IMR-90 (cell line): ENCODE results near the gene CCER1. TPM values are rescaled to one million over a fixed set of nuclear protein-coding genes. Genes with fewer than 3 reads are reported as not detected.

ENCODE experiments used
- ATAC-seq: fragments of 200-7000 bp; cut with Tn5 transposase; 2 replicates; pipeline ENCODE4 v1.9.1; 2020; ENCODE audit warnings: low read depth, mild to moderate bottlenecking, moderate library complexity
- BruUV-seq: library from RNA; stranded (reverse); fragments of 400-500 nt; replicated peaks from 2 replicates; lab custom pipeline; 2021; lab: Mats Ljungman, UMichigan
- CTCF ChIA-PET: fragments of 300-600 bp; formaldehyde crosslinking; extraction: SDS; loops from one replicate; lab custom pipeline; 2021; ENCODE audit warnings: antibody characterized with exemption; lab: Yijun Ruan, JAX
- POLR2A ChIA-PET: fragments of 300-600 bp; sonication (Branson Sonifier 250); formaldehyde crosslinking; loops from one replicate; lab custom pipeline; 2022; ENCODE audit warnings: antibody characterized with exemption; ENCODE audit not compliant: unreplicated experiment; lab: Charles Lee
- DNase-seq: peaks from one replicate; pipeline ENCODE4 v3.0.0; 2013
- H2AFZ ChIP-seq: replicated peaks from 2 replicates; pipeline ENCODE3; 2013; ENCODE audit warnings: low read length, mild to moderate bottlenecking; ENCODE audit not compliant: poor library complexity
- H2AK5ac ChIP-seq: 2 replicates; pipeline ENCODE4 v1.6.1; 2013; ENCODE audit warnings: low read depth, low read length, inconsistent platforms
- H2AK9ac ChIP-seq: replicated peaks from 2 replicates; pipeline ENCODE3; 2013; ENCODE audit warnings: mild to moderate bottlenecking, low read depth, low read length, moderate library complexity; ENCODE audit not compliant: poor library complexity
- H2BK120ac ChIP-seq: 2 replicates; pipeline ENCODE4 v1.6.1; 2013; ENCODE audit warnings: low read depth, low read length, inconsistent platforms
- H2BK15ac ChIP-seq: 3 replicates; pipeline ENCODE4 v1.6.1; 2013; ENCODE audit warnings: low read depth, low read length, inconsistent platforms
- H2BK20ac ChIP-seq: 2 replicates; pipeline ENCODE4 v1.6.1; 2013; ENCODE audit warnings: low read depth, mild to moderate bottlenecking, inconsistent platforms, low read length, moderate library complexity
- H2BK5ac ChIP-seq: 2 replicates; pipeline ENCODE4 v1.6.1; 2013; ENCODE audit warnings: mild to moderate bottlenecking, low read depth, low read length, inconsistent platforms; ENCODE audit not compliant: poor library complexity, severe bottlenecking
- H3K14ac ChIP-seq: replicated peaks from 2 replicates; pipeline ENCODE4 v1.6.1; 2013; ENCODE audit warnings: low read depth, low read length, inconsistent platforms
- H3K18ac ChIP-seq: 2 replicates; pipeline ENCODE4 v1.6.1; 2013; ENCODE audit warnings: low read depth, low read length, control low read depth
- H3K23ac ChIP-seq: 2 replicates; pipeline ENCODE4 v1.6.1; 2013; ENCODE audit warnings: low read depth, low read length, inconsistent platforms
- H3K27ac ChIP-seq: 2 replicates; pipeline ENCODE4 v1.5.1; 2013; ENCODE audit warnings: mild to moderate bottlenecking, control low read depth, low read length; ENCODE audit not compliant: insufficient read depth
- H3K27me3 ChIP-seq: 2 replicates; pipeline ENCODE4 v1.6.1; 2013; ENCODE audit warnings: low read length; ENCODE audit not compliant: control insufficient read depth, insufficient read depth
- H3K36me3 ChIP-seq: 2 replicates; pipeline ENCODE4 v1.6.1; 2013; ENCODE audit warnings: low read length, mixed read lengths; ENCODE audit not compliant: control insufficient read depth, insufficient read depth
- H3K4ac ChIP-seq: 2 replicates; pipeline ENCODE4 v1.6.1; 2013; ENCODE audit warnings: low read depth, low read length, inconsistent platforms
- H3K4me1 ChIP-seq: 2 replicates; pipeline ENCODE4 v1.6.1; 2013; ENCODE audit warnings: low read length, mixed read lengths; ENCODE audit not compliant: control insufficient read depth, insufficient read depth
- H3K4me2 ChIP-seq: 2 replicates; pipeline ENCODE4 v1.6.1; 2013; ENCODE audit warnings: low read depth, mild to moderate bottlenecking, control low read depth, low read length, moderate library complexity
- H3K4me3 ChIP-seq: 2 replicates; pipeline ENCODE4 v1.5.1; 2013; ENCODE audit warnings: low read depth, mild to moderate bottlenecking, control low read depth, low read length, moderate library complexity; ENCODE audit not compliant: insufficient read depth
- H3K56ac ChIP-seq: 2 replicates; pipeline ENCODE4 v1.6.1; 2013; ENCODE audit warnings: low read length, inconsistent platforms; ENCODE audit not compliant: insufficient read depth; ENCODE audit errors: extremely low read depth
- H3K79me1 ChIP-seq, 2 experiments: 2 replicates each; pipeline ENCODE4 v1.6.1; 2013; ENCODE audit warnings: low read length in 2 of 2, inconsistent platforms in 1 of 2, low read depth in 1 of 2
- H3K9ac ChIP-seq: 2 replicates; pipeline ENCODE4 v1.6.1; 2013; ENCODE audit warnings: low read depth, low read length, control low read depth
- H3K9me1 ChIP-seq: 2 replicates; pipeline ENCODE4 v1.6.1; 2013; ENCODE audit warnings: low read length, inconsistent platforms; ENCODE audit not compliant: insufficient read depth
- H3K9me3 ChIP-seq: 2 replicates; pipeline ENCODE4 v1.6.1; 2013; ENCODE audit warnings: low read length; ENCODE audit not compliant: control insufficient read depth, insufficient read depth
- H4K20me1 ChIP-seq: 2 replicates; pipeline ENCODE4 v1.6.1; 2013; ENCODE audit warnings: low read length, inconsistent platforms; ENCODE audit not compliant: insufficient read depth
- H4K5ac ChIP-seq: 2 replicates; pipeline ENCODE4 v1.6.1; 2013; ENCODE audit warnings: mild to moderate bottlenecking, low read depth, low read length, control low read depth
- H4K8ac ChIP-seq, 2 experiments: 2 replicates each; pipeline ENCODE4 v1.6.1; 2013; ENCODE audit warnings: low read depth in 2 of 2, low read length in 2 of 2, control low read depth in 1 of 2, inconsistent platforms in 1 of 2
- H4K91ac ChIP-seq: 2 replicates; pipeline ENCODE4 v1.6.1; 2013; ENCODE audit warnings: low read depth, low read length, inconsistent platforms; ENCODE audit not compliant: insufficient read depth
- BHLHE40 ChIP-seq: fragments of 150-350 bp; IDR thresholded peaks from 2 replicates; pipeline ENCODE4 v1.6.1; 2016; ENCODE audit warnings: mild to moderate bottlenecking, low read depth, low read length
- CHD1 ChIP-seq: IDR thresholded peaks from 2 replicates; pipeline ENCODE4 v1.6.1; 2012; ENCODE audit warnings: low read depth, low read length, improper control_type of control experiment
- CTCF ChIP-seq: conservative IDR thresholded peaks from 2 replicates; pipeline ENCODE4 v1.5.1; 2012; ENCODE audit warnings: mild to moderate bottlenecking, low read depth, low read length, improper control_type of control experiment
- ELK1 ChIP-seq: fragments of 150-350 bp; IDR thresholded peaks from 2 replicates; pipeline ENCODE4 v1.6.1; 2016; ENCODE audit warnings: low read depth, mild to moderate bottlenecking, low read length, moderate library complexity, borderline replicate concordance
- FOS ChIP-seq: fragments of 150-350 bp; IDR thresholded peaks from 2 replicates; pipeline ENCODE4 v1.6.1; 2016; ENCODE audit warnings: low read depth, low read length
- MAFK ChIP-seq: IDR thresholded peaks from 2 replicates; pipeline ENCODE4 v1.6.1; 2012; ENCODE audit warnings: low read depth, low read length, improper control_type of control experiment
- MAZ ChIP-seq: IDR thresholded peaks from 2 replicates; pipeline ENCODE4 v1.6.1; 2012; ENCODE audit warnings: low read depth, mild to moderate bottlenecking, low read length, improper control_type of control experiment, moderate library complexity, borderline replicate concordance
- MXI1 ChIP-seq: IDR thresholded peaks from 2 replicates; pipeline ENCODE4 v1.6.1; 2012; ENCODE audit warnings: low read depth, mild to moderate bottlenecking, low read length, moderate library complexity, borderline replicate concordance
- NFE2L2 ChIP-seq: fragments of 150-350 bp; IDR thresholded peaks from 2 replicates; pipeline ENCODE4 v1.6.1; 2016; ENCODE audit warnings: low read depth, mild to moderate bottlenecking, low read length
- POLR2A ChIP-seq: IDR thresholded peaks from 2 replicates; pipeline ENCODE4 v1.6.1; 2012; ENCODE audit warnings: mild to moderate bottlenecking, low read depth, low read length
- RAD21 ChIP-seq: IDR thresholded peaks from 2 replicates; pipeline ENCODE4 v1.6.1; 2012; ENCODE audit warnings: low read length, improper control_type of control experiment
- RCOR1 ChIP-seq: IDR thresholded peaks from 2 replicates; pipeline ENCODE4 v1.6.1; 2012; ENCODE audit warnings: mild to moderate bottlenecking, low read length, improper control_type of control experiment; ENCODE audit not compliant: insufficient replicate concordance
- RFX5 ChIP-seq: IDR thresholded peaks from 2 replicates; pipeline ENCODE4 v1.8.0; 2012; ENCODE audit warnings: low read depth, mild to moderate bottlenecking, low read length, moderate library complexity
- SMC3 ChIP-seq: fragments of 150-350 bp; IDR thresholded peaks from 2 replicates; pipeline ENCODE4 v1.6.1; 2016; ENCODE audit warnings: low read depth, mild to moderate bottlenecking, antibody characterized with exemption, low read length, moderate library complexity
- dilution Hi-C: fragments of 300-500 bp; cut with HindIII; formaldehyde crosslinking; loops from one replicate; pipeline ENCODE4 v1.14.3; 2018; ENCODE audit warnings: low sequenced_read_pairs; ENCODE audit not compliant: unreplicated experiment
- in situ Hi-C: fragments of 300-500 bp; cut with MboI; formaldehyde crosslinking; loops from 3 replicates; pipeline ENCODE4 v1.14.3; 2019; ENCODE audit warnings: low sequenced_read_pairs, inconsistent platforms, mixed read lengths
- intact Hi-C: fragments of 100-400 bp; cut with micrococcal nuclease; formaldehyde crosslinking; loops from 2 replicates; pipeline ENCODE4 v1.10.0; 2022
- polyA plus RNA-seq, 3 experiments: library from polyadenylated mRNA; depleted of rRNA; stranded (reverse); fragments of >200 nt; gene quantifications; 2 replicates each; pipeline ENCODE4 v1.2.3, GENCODE V29; 2012; ENCODE audit warnings: low replicate concordance in 1 of 3
- total RNA-seq: library from RNA; depleted of rRNA; stranded (reverse); fragments of >200 nt; gene quantifications from 2 replicates; pipeline ENCODE4 v1.2.3, GENCODE V29; 2012
- TF ChIP-seq, protein P1 (sequence below): fragments of 150-350 bp; IDR thresholded peaks from 2 replicates; pipeline ENCODE4 v1.6.1; 2017; ENCODE audit warnings: mild to moderate bottlenecking, antibody characterized with exemption, low read length, low read depth

CCER1 gene
- total and polyA plus RNA-seq, 2 of the 4 experiments (the other 2 are of a cell fraction) = not detected

GRCh38 chr12:91003737-91004136 lies 48.8 kb upstream of the CCER1 start:
- H3K4me1 ChIP-seq = 0 out of 2 replicates have a peak, but pooled peaks cover 2% of the 10 kb centered on the region
- no peak overlapping the region for H3K4me2 ChIP-seq
- H3K18ac ChIP-seq = no peak overlapping the region
- no peak overlapping the region for H3K23ac ChIP-seq
- H4K8ac ChIP-seq = no peak overlapping the region
- H3K9ac ChIP-seq = no peak overlapping the region
- no TSS peak for BruUV-seq
- H3K36me3 ChIP-seq = no peaks in the 10 kb centered on the region
- intact Hi-C loops = no loop called here
- ChIA-PET POLR2A (no interaction called here), CTCF (no interaction called here)
- H3K9me1 ChIP-seq = no peaks in the 10 kb centered on the region
- no peak overlapping the region for H2BK15ac ChIP-seq
- in situ Hi-C loops = no loop called here
- no peak overlapping the region for H2AFZ ChIP-seq
- H3K27me3 ChIP-seq = no peaks in the 10 kb centered on the region
- no peaks in the 10 kb centered on the region for H3K9me3 ChIP-seq
- dilution Hi-C loops = no loop called here
- H2BK20ac ChIP-seq = no peak overlapping the region
- TF ChIP-seq FOS = no peak
- no peak for TF ChIP-seq RAD21
- no peak for TF ChIP-seq SMC3
- TF ChIP-seq, protein P1, sequence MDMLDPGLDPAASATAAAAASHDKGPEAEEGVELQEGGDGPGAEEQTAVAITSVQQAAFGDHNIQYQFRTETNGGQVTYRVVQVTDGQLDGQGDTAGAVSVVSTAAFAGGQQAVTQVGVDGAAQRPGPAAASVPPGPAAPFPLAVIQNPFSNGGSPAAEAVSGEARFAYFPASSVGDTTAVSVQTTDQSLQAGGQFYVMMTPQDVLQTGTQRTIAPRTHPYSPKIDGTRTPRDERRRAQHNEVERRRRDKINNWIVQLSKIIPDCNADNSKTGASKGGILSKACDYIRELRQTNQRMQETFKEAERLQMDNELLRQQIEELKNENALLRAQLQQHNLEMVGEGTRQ = no peak
- no peak for TF ChIP-seq MAFK
- no peak for TF ChIP-seq RCOR1
- no peak for TF ChIP-seq CTCF
- TF ChIP-seq RFX5 = no peak
- no peak for TF ChIP-seq MXI1
- no peak for TF ChIP-seq MAZ
- no peak for TF ChIP-seq BHLHE40
- no peak for TF ChIP-seq ELK1
- no peak for TF ChIP-seq NFE2L2
- TF ChIP-seq POLR2A = no peak
- TF ChIP-seq CHD1 = no peak
- H4K5ac ChIP-seq = no peak overlapping the region
- no peak overlapping the region for H3K4me3 ChIP-seq
- DNase-seq (no peak), ATAC-seq (no peak)
- H3K56ac ChIP-seq = no peak overlapping the region
- H3K4ac ChIP-seq = no peak overlapping the region
- H4K20me1 ChIP-seq = no peaks in the 10 kb centered on the region
- no peak overlapping the region for H2BK120ac ChIP-seq
- no peak overlapping the region for H2BK5ac ChIP-seq
- H3K27ac ChIP-seq = no peak overlapping the region
- no peak overlapping the region for H4K91ac ChIP-seq
- H3K79me1 ChIP-seq = no peaks in the 10 kb centered on the region
- H2AK9ac ChIP-seq = no peak overlapping the region
- H2AK5ac ChIP-seq = no peak overlapping the region
- no peak overlapping the region for H3K14ac ChIP-seq
